HG03196 (cell line): Measurements from ENCODE around the gene SLC52A1.
"Not testable (repeated sequence)": the region's sequence is repeated elsewhere in the genome, so short reads cannot be mapped to it uniquely, and the experiment has no call there.

Experiments
- ATAC-seq: cut with Tn5 transposase; IDR thresholded peaks from one replicate; pipeline ENCODE4 v1.9.1; 2021; ENCODE audit not compliant: unreplicated experiment

SLC52A1 gene

DNA sequence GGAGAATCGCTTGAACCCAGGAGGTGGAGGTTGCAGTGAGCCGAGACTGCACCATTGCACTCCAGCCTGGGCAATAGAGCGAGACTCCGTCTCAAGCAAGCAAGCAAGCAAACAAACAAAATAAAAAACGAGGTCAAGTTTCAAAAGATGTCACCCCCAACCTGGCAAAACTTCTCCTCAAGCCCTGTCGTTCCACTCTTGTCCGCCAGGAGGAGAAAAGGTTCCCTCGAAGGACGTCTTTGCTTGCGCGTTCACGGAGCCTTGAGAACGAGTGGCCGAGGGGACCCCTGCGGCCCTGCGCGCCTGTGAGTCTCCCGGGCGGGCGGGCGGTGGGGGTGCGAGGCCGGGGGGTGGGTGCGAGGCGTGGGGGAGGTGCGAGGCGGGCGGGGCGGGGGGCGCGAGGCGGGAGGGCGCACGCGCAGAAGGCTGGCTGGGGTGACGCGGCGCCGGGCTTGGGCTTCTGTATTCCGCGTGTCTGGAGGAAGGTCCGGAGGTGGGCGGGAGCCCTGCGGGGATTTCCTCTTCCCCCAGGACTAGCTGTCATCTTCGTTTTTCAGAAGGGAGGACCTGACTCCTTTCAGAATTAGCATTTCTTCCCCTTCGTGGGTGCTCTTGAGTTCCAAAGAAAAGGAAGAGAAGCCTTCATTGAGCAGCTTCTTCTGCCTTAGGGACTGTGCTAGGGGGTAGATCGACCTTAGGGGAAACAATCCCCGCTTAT, 3.7 kb downstream of the SLC52A1 start:
- peak; percentile 51 for ATAC-seq

DNA sequence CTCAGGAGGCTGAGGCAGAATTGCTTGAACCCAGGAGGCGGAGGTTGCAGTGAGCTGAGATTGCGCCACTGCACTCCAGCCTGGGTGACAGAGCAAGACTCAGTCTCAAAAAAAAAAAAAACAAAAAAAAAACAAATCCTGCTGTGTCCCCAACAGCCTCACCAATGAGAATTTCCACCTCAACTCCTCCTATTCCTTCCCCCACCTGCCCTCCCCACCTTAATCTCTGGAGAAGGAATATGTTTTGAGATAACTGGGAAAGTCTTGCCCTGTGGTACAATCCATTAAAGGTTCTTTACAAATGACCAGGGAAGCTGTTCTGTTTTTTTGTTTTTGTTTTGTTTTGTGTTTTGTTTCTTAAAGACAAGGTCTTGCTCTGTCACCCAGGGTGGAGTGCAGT, 5.1 kb downstream of the SLC52A1 start:
- ATAC-seq, result not testable (repeated sequence)

DNA sequence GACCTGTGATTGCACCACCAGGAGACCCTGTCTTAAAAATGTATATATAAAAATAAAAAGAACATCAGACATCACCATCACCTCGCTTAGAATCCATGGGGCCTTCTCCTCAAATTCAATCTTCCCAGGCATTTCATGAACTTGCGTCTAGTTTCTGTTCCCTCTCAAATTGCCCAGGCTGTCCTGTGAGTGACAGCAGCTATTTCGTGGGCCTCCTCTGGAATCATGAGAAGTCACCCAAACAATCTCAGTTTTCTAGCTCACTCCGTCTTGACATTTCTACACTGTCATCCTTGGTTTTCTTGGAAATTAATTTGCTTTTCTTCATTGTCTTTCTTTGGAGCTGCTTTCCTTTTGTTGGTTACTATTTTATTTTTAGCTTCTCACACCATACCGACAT, 7.3 kb downstream of the SLC52A1 start:
- no peak for ATAC-seq

DNA sequence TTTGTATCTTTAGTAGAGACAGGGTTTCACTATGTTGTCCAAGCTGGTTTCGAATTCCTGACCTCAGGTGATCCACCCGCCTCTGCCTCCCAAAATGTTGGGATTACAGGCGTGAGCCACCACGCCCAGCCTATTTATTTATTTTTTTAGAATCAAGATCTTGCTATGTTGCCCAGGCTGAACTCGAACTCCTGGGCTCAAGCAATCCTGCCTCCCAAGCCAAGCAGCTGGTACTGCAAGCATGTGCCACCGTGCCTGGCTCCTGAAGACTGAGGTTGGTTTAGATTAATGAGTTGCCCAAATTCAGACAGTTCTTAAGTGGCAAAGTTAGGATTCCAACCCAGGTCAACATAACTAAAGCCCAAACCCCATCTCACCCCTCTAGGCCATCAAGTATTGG, 7.9 kb downstream of the SLC52A1 start:
- no peak for ATAC-seq

DNA sequence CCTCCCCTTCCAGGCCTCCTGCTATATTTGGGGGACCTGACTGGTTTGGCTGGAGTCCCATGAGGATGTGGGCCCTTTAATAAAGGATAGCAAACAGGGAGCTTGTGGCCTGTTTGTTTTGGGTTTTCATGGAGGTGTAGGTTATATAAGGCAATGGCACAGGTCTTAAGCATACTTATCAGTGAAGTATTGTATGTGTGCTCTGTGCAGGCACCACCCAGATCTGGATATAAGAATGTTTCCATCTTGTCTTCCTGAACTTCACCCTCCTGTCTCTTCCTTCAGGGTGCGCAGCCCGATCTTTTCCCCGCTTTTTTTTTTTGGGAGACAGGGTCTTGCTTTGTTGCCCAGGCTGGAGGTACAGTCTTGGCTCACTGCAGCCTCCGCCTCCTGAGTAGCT, 10.6 kb downstream of the SLC52A1 start:
- no peak for ATAC-seq

DNA sequence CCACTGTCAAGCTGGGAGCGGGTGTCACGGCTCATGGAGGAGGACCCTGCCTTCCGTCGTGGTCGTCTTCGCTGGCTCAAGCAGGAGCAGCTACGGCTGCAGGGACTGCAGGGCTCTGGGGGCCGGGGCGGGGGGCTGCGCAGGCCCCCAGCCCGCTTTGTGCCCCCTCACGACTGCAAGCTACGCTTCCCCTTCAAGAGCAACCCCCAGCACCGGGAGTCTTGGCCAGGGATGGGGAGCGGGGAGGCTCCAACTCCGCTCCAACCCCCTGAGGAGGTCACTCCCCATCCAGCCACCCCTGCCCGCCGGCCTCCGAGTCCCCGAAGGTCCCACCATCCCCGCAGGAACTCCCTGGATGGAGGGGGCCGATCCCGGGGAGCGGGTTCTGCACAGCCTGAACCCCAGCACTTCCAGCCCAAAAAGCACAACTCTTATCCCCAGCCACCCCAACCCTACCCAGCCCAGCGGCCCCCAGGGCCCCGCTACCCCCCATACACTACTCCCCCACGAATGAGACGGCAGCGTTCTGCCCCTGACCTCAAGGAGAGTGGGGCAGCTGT, 11.6 kb downstream of the SLC52A1 start:
- no peak for ATAC-seq

DNA sequence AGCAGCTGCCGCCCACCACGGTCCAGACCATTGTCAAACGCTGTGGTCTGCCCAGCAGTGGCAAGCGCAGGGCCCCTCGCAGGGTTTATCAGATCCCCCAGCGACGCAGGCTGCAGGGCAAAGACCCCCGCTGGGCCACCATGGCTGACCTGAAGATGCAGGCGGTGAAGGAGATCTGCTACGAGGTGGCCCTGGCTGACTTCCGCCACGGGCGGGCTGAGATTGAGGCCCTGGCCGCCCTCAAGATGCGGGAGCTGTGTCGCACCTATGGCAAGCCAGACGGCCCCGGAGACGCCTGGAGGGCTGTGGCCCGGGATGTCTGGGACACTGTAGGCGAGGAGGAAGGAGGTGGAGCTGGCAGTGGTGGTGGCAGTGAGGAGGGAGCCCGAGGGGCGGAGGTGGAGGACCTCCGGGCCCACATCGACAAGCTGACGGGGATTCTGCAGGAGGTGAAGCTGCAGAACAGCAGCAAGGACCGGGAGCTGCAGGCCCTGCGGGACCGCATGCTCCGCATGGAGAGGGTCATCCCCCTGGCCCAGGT, 13.0 kb downstream of the SLC52A1 start:
- ATAC-seq, result no peak

DNA sequence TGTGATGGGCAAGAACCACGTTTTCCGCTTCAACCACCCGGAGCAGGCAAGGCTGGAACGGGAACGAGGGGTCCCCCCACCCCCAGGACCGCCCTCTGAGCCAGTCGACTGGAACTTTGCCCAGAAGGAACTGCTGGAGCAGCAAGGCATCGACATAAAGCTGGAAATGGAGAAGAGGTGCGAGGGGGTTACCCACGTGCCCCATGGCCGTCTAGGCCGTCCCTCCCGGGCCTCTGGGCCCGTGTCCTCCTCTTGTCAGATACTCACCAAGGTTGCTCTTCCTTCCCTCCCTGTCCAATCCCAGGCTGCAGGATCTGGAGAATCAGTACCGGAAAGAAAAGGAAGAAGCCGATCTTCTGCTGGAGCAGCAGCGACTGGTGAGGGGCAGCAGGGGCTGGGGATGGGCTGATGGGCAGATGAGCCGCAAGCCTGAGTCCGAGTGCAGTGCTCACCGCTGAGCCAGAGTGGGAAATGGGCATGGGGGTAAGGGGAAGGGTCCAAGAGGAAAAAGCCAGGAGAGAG, 14.7 kb downstream of the SLC52A1 start:
- ATAC-seq, result no peak

DNA sequence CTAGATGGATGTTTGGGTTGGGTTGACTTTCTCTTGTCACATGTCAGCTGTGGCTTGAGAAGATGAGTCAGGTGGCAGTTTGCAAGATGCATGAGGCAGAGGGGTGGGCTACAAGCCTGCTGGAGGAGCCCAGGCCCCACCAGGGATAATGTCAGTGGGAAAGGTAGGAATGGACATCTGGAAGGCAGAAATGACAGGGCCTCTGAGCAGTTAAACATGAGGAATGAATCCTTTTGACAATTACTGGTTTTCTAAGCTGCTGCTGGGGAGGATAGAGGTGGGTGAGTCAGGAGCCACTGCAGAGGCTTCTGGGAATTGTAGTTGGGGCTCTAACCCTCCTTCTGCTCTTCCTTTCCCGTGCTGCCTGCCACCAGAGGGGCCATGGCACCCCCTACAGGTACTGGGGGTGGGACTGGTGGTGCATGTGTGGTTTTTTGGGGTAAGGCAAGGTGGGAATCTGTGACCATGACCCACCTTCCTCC, 15.7 kb downstream of the SLC52A1 start:
- ATAC-seq, result no peak

DNA sequence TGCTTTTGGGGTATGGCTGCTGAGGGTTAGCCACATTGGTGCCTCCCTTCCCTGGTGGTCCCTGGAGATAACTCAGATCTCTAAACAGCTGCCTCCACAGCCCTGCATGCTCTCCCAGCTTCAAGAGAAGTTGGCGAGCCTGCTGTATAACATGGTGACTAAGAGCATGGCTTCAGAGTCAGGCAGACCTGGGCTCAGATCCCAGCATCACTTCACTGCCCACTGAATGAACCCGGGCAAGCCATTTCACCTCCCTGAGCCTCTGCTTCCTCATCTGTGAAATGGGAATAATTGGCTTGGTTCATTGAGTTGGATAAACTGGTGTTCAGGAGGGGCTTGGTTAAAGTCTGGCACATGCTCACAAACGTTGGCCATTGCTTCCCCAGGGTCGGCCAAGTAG, 20.9 kb downstream of the SLC52A1 start:
- ATAC-seq, result no peak

DNA sequence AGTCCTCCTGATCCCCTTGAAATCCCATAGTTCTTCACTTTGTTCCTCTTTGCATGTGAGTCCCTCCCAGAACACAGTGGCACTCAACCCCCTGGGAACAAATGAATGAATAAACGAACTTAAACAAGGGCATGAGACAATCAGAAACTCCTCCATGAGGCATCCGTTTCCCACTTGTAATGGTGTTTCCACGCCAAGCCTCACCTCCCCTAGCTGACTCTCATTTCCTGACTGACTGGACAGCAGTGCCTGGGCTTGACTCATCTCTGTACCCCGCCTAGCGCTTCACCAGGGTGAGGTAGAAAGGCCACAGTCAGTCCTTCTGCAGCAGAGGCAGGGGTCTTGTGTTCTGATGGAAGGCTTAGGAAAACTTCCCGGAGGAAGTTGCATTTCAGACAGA, 23.3 kb downstream of the SLC52A1 start:
- ATAC-seq, result no peak

DNA sequence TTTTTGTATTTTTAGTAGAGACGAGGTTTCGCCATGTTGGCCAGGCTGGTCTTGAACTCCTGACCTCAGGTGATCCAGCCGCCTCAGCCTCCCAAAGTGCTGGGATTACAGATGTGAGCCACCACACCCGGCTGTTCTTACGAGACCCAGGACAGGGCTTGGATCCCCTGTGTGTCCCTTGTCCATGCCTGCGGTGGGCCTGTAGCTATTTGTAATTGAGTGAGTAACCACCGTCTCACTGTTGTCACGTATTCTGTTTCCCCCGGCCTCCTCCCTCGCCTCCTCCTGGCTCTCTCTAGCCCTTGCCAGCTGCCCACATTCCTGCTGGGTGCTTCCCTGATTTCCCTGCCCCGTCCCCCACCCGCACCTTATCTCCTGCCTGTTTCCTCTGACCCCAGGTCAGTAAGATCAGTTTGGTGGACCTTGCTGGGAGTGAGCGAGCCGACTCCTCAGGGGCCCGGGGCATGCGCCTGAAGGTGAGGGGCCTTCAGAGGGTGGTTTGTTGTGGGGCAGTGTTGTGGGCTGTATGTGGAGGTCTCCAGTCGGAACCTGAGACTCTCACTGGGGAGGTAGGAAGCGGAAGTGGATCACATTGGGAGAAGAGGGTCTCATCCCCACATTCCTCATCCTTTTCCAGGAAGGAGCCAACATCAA, 31.9 kb downstream of the SLC52A1 start:
- ATAC-seq, result no peak

DNA sequence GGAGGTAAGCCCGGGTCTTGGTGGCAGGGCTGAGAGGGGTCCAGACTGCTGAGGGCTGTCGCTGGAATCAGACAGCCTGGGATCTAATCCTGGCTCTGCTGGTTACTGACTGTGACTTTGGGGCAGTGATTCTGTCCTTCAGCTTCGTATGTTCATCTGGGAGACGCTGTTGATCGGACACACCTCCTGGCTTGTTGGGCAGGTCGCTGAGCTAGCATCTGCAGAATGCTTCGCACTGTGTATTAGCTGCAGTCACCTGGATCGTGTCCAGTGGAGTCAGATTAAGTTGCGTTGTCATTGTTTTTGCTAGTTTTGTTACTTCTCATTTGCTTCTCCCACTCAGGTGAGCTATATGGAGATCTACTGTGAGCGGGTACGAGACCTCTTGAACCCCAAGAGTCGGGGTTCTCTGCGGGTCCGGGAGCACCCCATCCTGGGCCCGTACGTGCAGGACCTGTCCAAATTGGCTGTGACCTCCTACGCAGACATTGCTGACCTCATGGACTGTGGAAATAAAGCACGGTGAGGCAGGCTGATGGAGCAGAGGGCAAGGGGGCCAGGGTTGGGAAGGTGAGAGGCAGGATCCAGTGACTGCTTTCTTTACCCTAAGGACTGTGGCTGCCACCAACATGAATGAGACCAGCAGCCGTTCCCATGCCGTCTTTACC, 33.0 kb downstream of the SLC52A1 start:
- ATAC-seq, result no peak

DNA sequence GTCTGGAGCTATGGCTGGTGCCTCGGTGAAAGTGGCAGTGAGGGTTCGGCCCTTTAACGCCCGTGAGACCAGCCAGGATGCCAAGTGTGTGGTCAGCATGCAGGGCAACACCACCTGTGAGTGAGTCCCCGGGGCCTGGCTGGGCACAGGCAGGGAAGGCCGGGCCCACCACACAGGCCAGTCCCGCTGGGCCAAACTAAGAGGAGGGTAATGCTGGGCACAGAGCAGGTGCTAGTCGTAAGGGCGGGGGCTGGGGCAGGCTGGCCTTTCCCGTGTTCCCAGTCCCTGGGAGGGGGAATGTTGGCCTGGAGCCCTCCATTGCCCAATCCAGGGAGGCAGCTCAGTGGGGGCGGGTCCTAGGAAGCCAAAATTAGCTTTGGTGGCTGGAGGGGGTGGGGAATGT, 35.0 kb downstream of the SLC52A1 start:
- no peak for ATAC-seq

DNA sequence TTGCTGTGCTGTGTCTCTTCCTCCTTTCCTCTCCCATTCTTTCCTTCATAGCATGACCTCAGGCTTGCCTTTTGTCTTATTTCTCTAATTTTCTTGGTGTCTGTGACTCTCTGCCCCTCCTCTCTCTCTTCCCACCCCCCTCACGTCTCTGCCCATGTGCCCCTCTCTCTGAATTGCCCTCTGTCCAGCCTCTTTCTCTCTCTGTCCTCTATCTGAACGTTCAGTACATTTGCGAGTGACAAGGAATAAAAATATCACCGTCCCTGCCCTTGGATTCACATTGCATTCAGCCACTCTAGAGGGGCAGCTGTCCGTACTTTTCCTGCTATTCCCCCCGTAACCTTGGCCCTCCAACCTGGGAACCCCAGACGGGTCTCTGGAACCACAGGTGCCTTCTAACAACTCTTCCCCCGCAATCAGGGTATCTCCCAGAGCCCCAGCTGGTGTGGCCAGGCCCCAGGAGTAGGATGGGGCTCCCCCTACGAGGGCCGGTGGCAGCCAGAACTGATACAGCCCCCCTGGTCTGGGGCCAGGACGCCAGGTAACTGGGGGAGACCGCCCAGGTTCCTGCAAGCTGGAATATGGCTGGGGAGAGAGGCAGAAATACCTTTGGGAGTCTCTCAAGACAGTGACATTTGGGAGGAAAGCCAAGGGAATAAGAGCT, 35.7 kb downstream of the SLC52A1 start:
- ATAC-seq, result no peak

DNA sequence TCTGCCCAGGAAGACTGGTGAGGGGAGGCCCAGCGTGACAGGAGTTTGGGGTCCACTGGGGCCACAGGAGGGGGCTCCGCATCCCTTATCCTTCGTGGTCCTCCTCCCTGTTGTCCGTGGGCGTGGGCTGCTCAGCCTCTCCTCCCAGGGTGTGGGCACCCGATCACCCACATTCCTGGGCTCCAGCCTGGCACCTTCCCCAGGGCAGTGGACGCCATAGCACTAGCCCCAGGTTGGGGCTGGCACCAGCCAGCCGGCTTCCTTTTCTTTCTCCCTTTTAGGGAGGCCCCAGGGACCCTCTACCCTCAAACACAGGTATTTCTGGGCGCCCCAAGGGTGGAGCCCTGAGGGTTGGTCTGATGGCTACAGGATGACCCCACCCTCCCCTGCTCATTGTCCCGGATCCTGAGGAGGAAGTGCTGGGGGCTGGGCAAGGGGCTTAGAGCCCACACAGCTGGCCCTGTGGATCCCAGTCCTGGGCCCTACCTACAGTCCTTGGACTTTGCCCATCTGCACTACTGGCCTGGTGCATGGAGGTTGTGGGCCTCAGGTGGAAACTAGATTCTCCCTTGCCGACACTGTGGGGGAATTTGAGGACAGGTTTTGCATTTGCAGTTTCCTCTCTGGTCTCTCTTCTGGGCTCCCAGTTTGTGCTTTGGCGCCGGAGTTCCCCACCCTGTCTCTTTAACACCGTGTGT, 36.3 kb downstream of the SLC52A1 start:
- ATAC-seq, result no peak

DNA sequence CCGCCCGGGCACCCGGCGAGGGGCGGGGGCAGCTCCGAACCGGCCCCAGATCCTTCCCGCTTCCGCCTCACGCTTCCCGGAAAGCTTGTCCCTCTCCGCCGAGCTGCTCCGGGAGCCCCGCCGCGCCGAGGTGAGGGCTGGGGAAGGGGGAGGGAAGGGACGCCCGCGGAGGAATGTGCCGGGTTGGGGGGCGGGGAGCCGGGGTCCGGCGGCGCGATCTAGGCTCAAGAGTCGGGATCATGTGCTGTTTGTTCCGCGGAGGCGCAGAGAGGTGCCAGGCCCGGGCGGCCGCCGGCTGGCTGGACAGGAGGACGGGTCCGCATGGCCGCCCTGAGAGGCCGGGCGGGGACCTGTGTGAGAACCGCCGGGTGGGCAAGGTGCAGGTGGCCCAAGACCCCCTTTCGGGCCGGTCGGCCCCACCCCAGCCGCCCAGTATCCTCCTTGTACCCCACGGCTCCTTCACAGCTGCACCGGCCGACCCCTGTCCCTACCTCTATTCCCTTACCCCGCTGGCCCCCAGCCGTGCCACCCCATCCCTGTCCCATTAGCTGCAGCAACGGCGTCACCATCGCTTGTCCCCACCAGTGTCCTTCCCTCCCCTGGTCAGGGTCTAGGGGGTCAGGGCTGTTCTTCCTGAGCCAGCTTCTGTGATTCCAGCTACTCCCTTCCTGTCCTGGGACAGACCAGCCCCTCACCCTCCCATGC, 37.0 kb downstream of the SLC52A1 start:
- peak; percentile 6 for ATAC-seq

DNA sequence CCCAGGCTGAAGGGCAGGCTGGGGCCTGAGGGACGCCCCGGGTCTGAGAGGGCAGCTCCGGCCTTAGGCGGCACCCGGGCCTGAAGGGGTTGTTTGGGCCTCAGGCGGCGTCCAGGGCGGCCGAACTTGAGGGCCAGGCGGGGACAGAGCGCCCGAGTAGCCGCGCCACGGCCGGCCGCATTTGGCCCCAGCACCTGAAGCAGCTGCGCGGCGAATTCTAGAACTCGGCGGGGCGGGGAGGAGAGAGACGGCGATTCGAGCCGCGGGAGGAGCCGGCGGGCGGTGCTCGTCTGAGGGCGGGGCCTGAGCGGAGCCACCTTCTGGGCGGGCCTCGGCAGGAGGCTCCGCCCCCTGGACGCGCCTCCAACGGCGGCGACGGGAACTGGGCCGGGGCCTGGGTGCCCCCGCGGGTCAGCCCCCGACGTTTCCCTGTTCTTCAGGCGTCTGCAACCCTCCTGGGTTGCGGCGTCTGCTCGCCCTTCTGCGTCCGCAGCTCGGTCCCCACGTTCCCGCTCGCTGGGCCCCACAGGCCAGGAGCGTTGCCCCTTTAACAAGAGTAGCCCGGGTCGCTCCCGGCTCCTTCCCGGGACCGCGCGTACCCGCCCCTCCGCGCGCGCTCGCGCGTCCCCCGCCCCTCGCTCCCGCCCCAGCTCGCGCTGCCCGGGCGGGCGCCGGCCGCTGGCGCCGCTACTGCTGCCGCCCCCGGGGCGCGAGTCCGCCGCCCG, 37.8 kb downstream of the SLC52A1 start, which contains the start of the genes INCA1 and KIF1C:
INCA1 (minus strand) TSS at position 221 of the 725 bp plus-strand sequence. CDS start 3,085 bp downstream, outside the sequence.
KIF1C (plus strand) TSS at position 649 of the 725 bp plus-strand sequence. CDS start 2,297 bp downstream, outside the sequence.
- ATAC-seq, result peak; percentile 82
